ENCODE results near the gene LAGE3.
"Not testable (repeated sequence)": the region's sequence is repeated elsewhere in the genome, so short reads cannot be mapped to it uniquely, and the experiment has no call there.

Gene LAGE3

DNA sequence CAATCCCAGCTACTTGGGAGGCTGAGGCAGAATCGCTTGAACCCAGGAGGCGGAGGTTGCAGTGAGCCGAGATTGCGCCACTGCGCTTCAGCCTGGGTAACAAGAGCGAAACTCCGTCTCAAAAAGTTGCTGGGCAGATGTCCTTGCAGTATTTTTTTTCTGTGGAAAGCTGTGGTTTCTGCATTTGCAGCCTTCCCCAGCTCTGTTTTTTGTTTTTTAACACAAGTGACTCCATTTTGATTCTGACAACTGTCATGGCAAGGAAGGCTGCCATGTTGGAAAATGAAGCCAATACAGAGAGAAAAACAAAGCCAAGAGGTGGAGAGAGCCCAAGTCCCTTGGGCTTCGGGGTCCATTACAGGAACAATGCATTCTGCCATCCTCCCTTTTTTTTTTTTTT is 23.0 kb upstream of the LAGE3 start:
- no peak for DNase-seq (ENCODE audit: low read depth in 2 of 2)

DNA sequence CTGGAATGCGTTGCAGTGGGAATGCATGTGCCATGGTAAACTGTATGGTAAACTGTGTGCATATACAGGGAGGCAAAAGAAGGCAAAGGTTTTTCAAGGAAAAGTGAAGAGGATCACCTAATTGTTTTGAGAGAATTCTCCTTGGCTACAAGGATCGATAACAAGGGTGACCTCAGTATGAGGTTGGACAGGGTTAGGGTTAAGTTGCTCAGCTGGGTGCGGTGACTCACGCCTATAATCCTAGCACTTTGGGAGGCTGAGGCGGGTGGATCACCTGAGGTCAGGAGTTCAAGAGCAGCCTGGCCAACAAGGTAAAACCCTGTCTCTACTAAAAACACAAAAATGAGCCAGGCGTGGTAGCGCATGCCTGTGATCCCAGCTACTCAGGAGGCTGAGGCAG is 22.3 kb upstream of the LAGE3 start:
- not testable (repeated sequence) for DNase-seq (ENCODE audit: low read depth in 2 of 2)

DNA sequence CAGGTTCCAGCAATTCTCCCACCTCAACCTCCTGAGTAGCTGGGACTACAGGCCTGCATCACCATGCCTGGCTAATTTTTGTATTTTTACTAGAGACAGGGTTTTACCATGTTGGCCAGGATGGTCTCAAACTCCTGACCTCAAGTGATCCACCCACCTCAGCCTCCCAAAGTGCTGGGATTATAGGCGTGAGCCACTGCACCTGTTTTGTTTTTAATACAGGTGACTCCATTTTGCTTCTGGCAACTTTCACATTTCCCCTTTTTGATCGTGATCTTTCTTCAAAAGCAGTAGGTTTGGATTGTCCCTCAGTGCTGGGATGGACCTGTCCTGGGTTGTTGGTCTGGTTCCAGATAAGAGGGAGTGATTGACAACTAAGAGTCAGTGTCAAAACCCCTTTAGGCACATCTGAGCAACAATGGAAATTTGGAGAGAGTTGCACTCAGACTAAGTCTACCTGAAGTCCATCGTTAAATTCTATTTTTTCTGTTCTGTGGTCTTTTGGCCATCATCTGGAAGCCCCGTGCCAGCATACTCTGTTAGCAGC is 17.6 kb upstream of the LAGE3 start:
- DNase-seq (ENCODE audit: low read depth in 2 of 2), result not testable (repeated sequence)

DNA sequence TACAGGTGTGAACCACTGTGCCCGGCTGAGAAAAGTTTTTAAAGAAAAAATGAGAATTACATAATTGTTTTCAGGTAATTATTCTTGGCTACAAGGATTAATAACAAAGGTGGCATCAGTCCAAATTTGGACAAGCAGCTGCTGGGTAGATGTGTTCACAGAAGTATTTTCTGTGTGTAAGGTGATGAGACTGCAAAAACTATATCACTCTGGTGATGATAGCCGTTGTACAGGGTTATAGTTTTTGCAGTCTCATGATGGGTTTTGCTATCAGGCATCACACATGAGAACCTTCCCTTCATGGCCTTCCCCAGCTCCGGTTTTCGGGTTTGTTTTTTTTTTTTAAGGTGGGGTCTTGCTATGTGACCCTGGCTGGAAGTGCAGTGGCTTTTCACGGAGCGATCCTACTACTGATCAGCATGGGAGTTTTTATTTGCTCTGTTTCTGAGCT is 16.4 kb upstream of the LAGE3 start:
- no peak for DNase-seq (ENCODE audit: low read depth in 2 of 2)

DNA sequence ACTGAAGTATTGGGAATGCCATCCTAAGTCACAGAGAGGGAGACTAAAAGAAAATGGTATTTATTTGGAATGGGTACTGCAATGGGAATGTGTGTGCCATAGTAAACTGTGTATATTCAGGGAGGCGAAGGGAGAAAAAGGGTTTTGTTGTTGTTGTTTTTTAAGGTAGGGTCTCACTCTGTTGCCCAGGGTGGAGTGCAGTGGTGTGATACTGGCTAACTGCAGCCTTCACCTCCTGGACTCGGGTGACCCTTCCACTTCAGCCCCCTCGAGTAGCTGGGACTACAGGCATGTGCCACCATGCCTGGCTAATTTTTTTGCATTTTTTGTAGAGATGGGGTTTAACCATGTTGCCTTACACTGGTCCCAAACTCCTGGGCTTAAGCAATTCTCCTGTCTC is 15.6 kb upstream of the LAGE3 start:
- no peak for DNase-seq (ENCODE audit: low read depth in 2 of 2)

DNA sequence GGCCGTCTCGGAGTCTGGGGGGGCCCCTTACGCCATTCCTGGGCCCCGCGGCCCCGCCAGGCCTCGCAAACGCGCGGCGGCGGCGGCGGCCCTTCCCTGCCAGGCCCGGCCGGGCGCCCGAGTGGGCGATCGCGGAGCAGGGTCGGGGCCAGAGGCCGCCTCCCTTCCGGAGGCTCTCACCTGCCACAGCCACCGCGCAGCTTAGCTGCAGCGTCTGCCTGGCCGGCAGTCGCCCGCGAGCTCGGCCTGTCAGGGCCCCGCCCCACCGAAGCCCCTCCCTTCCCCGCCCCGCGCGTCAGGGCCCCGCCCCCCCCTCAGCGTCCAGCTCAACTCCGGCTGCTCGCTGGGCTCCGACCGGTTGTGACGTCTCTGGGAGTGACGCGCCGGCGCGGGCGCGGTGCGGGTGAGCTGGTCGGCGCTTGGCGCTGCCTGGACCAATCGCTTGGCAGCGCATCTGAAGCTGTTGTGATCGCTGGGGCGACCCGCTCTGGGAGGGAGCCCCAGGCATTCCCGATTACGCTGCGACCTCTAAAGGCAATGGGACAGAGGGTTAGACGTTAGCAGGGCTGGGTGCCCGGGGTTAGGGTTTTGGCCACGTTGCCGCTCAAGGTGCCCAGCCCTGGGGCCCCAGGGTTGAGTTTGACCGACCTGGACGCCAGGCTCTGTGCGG is 11.5 kb upstream of the LAGE3 start, which contains the start of gene SLC10A3:
Gene SLC10A3 (minus strand): TSS at position 216 of the 670 bp plus-strand sequence. CDS start 1,689 bp downstream, outside the sequence.
- DNase-seq (ENCODE audit: low read depth in 2 of 2), result peak; percentile 66 to 76

DNA sequence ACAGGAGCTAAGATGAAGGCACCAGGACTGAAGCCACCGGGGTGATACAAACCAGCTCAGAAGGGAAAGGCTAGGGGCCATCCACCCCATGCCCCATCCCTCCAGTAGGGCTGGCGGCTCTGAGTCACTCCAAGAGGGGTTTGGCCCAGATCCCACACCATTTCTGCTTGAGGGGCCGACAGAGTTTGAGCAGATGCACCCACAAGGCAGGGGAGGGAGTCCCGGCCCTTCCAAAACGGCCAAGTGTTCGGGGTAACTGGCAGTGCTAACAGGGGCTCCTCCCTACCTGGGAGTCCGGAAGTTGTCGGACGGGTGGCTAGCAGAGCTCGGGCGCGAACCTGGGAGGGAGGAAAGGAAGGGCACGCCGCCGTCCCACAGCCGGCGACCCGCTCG is 10.9 kb upstream of the LAGE3 start:
- DNase-seq (ENCODE audit: low read depth in 2 of 2), result no peak

DNA sequence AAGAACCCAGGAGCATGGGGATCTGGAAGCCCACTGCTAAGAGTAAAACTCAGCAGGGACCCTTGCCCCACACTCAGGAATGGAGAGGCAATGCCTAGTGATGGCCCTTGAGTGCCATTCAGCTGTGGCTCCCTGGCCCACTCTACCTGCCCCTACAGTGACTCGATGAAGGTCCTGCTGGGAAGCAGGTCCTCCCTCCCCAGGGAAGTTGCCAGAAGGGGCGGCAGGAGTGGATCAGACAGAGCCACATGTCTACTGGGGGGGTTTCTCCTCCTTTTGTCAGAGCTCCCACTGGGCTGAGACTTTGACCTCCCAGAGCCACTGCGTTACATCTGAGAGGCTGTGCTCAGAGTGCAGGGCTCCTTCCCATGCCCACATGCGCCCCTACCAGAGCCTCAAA is 10.1 kb upstream of the LAGE3 start:
- DNase-seq (ENCODE audit: low read depth in 2 of 2), result no peak

DNA sequence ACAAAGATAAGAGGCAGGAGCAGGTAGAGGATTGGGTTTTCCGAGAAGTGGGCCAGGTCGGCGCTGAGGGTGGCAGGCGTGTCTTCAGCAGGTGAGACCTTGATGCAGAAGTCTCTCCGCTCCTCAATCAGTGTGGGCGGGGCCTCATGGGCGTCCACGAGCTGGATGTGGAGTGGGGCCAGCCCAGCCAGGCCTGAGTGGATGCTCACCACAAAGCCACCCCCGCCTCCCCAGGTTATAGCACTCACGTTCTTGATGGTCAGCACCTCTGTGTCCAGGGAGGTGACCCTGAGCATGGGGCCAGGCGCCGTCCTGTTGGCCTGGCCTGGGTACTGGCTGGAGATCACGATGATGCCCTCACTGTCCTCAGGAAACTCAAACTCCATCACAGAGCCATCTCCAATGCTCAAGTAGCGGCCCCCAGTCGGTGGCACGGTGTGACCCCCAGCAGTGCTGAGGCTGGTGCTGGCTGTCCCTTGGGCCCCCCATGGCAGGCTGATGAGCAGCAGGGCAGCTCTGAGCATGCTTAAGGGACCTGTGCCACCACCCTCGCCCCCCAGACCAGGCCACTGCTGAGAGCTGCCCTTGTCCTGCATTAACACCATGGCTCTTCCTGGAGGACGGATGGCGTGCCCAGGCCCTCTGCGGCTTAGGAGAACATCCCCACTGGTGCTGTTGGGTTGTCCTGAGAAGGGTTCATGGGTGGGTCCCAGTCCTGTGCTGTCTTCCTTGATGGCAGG is 9.4 kb upstream of the LAGE3 start:
- DNase-seq (ENCODE audit: low read depth in 2 of 2), result no peak

DNA sequence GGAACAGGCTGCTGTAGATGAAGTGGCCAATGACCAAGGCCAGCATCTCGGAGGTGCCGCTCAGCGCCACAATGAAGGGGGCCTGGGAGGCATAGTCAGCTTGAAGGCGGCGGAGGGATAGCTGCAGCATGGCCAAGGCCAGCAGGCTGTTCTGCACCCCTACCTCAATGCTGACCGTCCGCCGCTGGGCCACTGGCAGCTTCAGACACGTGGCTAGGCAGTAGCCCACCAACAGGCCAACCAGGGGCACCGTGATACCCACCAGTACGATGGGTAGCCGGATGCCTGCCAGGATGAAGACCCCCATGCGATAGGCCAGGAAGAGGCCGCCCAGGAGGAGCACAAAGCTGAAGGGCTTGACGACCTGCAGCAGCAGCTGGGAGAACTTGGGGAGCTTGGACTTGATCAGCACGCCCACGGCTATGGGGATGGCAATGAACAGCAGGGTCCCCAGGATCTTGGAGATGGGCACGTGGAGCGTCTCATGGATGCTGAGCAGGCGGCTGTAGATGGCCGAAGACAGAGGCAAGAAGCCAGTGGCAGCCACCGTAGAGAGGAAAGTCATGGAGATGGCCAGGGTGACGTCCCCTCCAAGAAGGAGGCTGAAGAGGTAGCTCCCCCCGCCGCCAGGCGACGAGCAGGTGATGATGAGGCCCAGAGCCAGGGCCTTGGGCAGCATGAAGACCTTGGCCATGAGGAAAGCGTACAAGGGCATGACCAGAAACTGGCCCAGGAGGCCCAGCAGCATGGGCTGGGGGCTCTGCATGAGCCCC is 8.6 kb upstream of the LAGE3 start:
- no peak for DNase-seq (ENCODE audit: low read depth in 2 of 2)

DNA sequence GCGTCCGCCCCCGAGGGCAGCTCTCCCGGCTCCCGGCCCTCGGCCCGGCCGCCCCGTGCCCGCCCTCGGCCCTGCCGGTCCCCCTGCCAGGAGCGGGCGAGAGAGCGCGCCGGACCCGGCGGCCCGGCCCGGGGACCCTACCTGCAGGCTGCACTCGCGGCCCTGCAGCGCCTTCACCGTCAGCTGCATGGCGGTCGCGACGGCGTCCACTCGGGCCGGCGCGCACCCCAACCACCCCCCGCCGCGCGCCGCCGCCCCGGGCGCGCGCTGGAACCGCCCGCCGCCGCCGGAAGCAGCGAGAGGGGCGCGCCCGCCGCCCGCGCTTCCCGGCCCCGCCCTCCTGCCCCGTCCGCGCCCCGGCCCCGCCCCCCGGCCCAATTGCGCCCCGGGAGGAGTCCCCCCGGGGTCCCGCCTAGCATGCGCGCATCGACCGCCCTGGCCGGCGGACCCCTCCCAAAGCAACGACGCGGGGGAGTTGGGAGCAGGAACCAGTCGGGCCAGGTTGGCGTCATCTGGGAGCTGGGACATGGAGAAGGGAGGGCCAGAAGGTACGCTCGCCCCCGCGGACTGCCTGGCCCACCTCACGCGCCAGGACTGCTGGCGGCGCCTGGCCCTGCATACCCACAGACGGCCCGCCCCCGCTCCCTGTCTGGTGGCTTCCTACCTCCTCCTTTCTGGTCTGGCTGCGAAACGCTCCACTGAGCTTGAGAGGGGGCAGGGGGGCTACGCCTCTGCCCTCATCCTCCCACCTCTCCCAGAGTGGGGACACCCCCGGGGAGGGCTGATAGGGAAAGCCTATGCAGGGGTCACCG is 7.5 kb upstream of the LAGE3 start, which contains the start of gene UBL4A:
Gene UBL4A (minus strand): TSS at position 220 of the 812 bp plus-strand sequence. CDS start 31 bp downstream, at position 189.
- peak in 1 of 2 donors; percentile 27 for DNase-seq (ENCODE audit: low read depth in 2 of 2)

DNA sequence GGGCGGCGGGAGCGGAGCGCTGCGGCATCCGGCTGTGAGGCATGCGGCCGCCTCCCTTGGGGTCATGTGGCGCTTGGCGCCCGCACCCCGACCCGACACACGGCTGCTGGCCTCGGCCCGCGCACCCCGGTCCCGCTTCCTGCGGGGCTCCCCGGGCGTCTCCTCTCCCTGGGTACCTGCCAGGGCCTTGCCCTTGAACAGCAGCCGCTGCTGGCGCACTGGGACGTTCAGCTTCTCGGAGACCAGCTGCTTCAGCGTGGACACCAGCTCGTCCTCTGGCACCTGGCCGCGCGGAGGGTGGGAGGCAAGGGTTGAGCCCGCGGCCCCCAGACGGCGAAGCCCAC is 6.9 kb upstream of the LAGE3 start:
- DNase-seq (ENCODE audit: low read depth in 2 of 2), result no peak

DNA sequence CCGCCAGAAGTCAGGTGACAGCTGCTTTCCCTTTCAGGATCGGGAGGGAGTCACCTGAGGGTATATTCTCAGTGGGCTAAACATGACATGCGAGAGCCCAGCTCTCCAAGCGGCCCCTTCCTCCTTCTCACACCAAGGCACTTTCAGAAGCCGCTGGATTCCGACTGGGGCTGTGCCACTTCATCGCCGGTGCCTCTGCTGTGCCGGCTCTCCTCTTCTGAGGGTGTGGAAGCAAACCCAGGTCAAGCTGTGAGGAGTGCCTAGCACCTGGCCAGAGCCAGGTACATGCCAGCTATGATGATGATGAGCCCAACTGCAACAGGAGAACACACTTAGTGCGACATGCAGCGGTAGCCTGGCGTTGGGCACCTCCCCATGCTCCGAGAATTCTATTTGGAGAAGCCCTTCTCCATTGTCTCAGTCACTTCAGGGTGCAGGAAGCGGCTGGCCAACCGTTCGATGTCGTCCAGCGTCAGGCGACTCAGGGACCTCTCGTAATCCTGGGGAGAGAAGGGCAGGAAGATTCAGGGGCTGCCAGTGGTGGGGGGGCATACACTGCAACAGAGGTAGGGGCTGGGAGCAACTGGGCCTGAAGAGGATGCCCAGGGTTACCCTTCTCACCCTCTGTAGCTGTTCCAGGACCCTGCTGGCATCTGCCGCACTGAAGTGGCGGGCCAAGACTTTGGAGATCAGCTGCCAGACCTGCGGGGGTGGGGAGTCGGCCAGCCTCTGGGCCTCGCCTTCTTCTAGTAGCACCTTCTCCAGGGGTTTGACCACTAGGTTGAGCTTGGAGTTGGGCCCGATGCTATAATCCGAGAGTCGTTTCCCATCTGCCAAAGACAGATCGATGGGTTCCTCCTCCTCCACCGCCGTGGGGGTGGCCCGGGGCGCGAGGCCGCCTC is 6.3 kb upstream of the LAGE3 start:
- DNase-seq (ENCODE audit: low read depth in 2 of 2), result no peak

DNA sequence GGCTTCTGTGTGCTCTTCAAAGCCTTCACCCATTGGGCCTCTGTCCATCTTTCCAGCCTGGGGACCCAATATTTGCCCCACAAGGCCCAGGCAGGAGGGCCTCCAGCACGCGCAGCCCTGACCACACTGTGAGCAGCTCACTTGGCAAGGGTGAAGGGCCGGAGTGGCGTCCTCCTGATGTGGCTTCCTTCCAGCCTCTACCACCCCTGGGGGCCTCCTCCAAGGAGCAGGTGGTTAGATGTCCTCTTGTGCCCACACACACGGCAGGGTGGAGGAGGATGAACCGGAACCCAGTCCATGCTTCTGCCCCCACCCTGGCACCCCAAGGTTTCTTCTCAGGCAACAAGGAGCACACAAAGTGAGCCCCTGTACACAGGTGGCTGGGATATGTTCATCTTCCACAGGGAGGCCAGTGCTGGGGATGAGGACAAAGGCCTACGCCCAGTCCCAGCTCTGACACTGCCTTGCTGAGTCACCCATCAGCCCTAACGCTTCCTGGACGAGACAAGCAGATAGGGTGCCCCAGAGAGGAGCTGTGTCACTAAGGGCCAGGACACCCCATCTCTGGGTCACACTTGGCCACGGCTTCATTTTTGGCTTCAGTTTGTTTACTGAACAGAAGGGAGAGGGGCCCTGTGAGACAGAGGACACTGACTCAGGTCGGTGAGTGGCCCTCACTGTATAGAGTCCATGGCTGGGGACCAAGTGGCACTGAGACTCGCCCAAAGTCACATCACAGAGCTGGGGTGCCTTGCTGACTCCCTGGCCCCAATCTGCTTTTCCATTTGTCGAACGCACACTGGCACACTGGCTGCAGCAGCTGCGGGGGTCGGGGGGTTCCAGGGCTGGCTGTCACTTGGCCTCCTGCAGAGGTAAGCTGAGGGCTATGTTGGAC is 5.4 kb upstream of the LAGE3 start:
- DNase-seq (ENCODE audit: low read depth in 2 of 2), result no peak

DNA sequence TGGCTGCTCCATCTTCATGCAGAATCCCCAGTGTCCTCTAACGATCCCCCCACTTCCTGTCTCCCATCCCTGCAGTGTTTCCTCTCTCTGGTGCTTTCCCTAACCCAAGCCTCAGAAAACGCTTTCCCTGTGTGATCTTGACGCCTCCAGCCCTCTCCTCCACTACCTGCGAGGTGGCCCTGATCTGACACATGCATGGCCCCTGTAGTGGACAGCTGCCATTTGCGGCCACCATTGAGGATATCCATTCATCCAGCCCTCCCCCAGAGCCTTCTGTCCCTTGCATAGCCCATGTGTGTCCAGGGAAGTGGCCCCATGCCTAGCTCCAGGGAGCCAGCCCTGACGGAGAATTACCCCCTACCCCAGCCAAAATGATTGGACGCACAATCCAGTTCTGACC is 4.2 kb upstream of the LAGE3 start:
- no peak for DNase-seq (ENCODE audit: low read depth in 2 of 2)

DNA sequence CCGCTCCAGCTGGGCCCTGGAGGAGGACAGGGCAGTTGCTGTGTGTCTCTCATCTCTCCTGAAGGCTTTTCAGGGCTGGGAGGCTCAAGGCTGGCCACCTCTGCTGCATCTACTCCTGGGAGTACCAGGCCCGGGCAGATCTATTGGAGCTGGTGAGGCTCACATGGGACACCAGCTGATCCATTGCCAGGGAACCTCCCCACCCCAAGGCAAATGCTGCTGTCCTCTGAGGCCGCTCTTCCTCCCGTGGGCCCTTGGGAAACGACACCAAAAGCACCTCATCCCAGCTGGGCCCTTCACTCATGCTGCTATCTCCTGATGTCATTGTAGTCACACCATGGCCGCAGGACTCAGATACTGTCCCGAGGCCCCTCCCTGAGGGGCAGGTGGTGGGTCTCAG is 3.7 kb upstream of the LAGE3 start:
- DNase-seq (ENCODE audit: low read depth in 2 of 2), result no peak

DNA sequence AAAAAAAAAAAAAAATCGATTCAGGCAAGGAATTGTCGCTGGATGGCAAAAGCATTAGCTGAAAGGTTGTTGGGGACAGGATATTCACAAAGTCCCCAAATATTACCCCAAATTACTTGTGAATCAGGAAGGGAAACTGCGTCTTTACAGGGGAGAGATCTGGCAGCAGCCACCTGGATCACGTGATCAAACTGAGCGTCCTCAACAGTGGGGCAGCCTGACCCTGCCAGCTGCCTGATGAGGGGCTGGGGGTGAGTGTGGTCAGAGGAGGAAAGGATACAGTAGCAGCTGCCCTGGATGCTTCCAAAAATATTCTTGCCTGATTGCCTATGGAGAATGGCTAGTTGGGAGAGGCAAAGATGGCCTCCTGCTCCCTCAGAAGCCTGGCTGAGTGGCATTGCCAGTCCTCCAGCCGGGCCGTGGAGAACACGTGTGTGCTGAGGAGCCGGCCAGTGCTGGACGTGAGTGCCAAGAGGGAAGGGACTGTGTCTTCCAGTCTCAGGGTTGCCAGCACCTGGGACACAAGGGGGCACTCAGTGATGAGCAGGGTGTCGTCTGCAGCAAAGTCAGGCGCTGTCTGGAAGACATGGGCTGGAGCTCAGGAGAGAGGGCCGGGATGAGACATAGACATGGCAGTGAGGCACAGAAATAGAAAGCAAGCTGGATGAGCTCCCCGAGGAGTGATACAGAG is 3.0 kb upstream of the LAGE3 start:
- DNase-seq (ENCODE audit: low read depth in 2 of 2), result no peak

DNA sequence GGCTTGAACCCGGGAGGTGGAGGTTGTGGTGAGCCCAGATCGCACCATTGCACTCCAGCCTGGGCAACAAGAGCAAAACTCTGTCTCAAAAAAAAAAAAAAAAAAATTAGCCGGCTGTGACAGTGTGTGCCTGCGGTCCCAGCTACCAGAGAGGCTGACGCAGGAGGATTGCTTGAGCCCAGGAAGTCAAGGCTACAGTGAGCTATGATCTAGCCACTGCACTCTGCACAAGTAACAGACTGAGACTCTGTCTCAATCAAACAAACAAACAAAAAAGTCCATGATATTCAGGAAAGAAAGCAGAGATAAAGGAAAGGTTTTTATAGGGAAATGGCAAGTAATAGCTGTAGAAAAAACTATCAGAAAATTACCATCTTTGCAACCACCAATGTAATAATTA is 2.1 kb upstream of the LAGE3 start:
- no peak for DNase-seq (ENCODE audit: low read depth in 2 of 2)

Measured in stimulated activated CD4-positive, alpha-beta T cell treated with anti-CD3 and anti-CD28 coated beads, Interleukin-1b, Interleukin-23, amount 100 ng/mL, for 1 hour (primary cell).